ENCODE measurements around the gene TEX261. TPM values are rescaled to one million over a fixed set of nuclear protein-coding genes. Genes with fewer than 3 reads are reported as not detected.
"Not testable (repeated sequence)": the region's sequence is repeated elsewhere in the genome, so short reads cannot be mapped to it uniquely, and the experiment has no call there.

TEX261 gene
- 10 to 100 TPM; 20.0 to 96.6 (median 58.6) TPM for total RNA-seq
- 10 to 100 TPM; 17.9 to 95.2 (median 23.3) TPM for polyA plus RNA-seq
- long read RNA-seq, donor 1, transcript TEX261-201 (6 exons, 3,441 nt), result major isoform, 11 of 20 reads
- long read RNA-seq, donor 1, transcript TEX261-206 (4 exons, 590 nt), result minor isoform, 9 of 20 reads
- long read RNA-seq, donor 1, partial matches to known transcripts, result 0 of 20 reads
- long read RNA-seq, donor 1, other reads (novel, unspliced or antisense), result 0 of 20 reads
- long read RNA-seq, donor 2, transcript TEX261-201 (6 exons, 3,441 nt), result minor isoform, 5 of 15 reads
- long read RNA-seq, donor 2, transcript TEX261-206 (4 exons, 590 nt), result major isoform, 6 of 15 reads
- long read RNA-seq, donor 2, partial matches to known transcripts, result 0 of 15 reads
- long read RNA-seq, donor 2, other reads (novel, unspliced or antisense), result 0 of 15 reads
- long read RNA-seq, donor 3, transcript TEX261-201 (6 exons, 3,441 nt), result major isoform, 9 of 14 reads
- long read RNA-seq, donor 3, partial matches to known transcripts, result 0 of 14 reads
- long read RNA-seq, donor 3, other reads (novel, unspliced or antisense), result 0 of 14 reads
- long read RNA-seq, donor 4, partial matches to known transcripts, result 0 of 11 reads
- long read RNA-seq, donor 4, other reads (novel, unspliced or antisense), result 9 of 11 reads
- long read RNA-seq, donor 5, transcript TEX261-201 (6 exons, 3,441 nt), result major isoform, 170 of 194 reads
- long read RNA-seq, donor 5, partial matches to known transcripts, result 0 of 194 reads
- long read RNA-seq, donor 5, other reads (novel, unspliced or antisense), result 20 of 194 reads
- long read RNA-seq, donor 6, partial matches to known transcripts, result 0 of 7 reads
- long read RNA-seq, donor 6, other reads (novel, unspliced or antisense), result 4 of 7 reads
- long read RNA-seq, donor 7, transcript TEX261-206 (4 exons, 590 nt), result major isoform, 5 of 10 reads
- long read RNA-seq, donor 7, partial matches to known transcripts, result 0 of 10 reads
- long read RNA-seq, donor 7, other reads (novel, unspliced or antisense), result 0 of 10 reads
- long read RNA-seq, donor 8, transcript TEX261-206 (4 exons, 590 nt), result minor isoform, 6 of 13 reads
- long read RNA-seq, donor 8, transcript TEX261-201 (6 exons, 3,441 nt), result major isoform, 7 of 13 reads
- long read RNA-seq, donor 8, partial matches to known transcripts, result 0 of 13 reads
- long read RNA-seq, donor 8, other reads (novel, unspliced or antisense), result 0 of 13 reads
- long read RNA-seq, donor 9, transcript TEX261-201 (6 exons, 3,441 nt), result major isoform, 8 of 11 reads
- long read RNA-seq, donor 9, partial matches to known transcripts, result 0 of 11 reads
- long read RNA-seq, donor 9, other reads (novel, unspliced or antisense), result 0 of 11 reads
- long read RNA-seq, donor 10, transcript TEX261-201 (6 exons, 3,441 nt), result major isoform, 8 of 11 reads
- long read RNA-seq, donor 10, partial matches to known transcripts, result 0 of 11 reads
- long read RNA-seq, donor 10, other reads (novel, unspliced or antisense), result 0 of 11 reads

GRCh38 chr2:70994699-70995425, at the start of gene TEX261:
Gene TEX261, minus strand, starts transcription at chr2:70994873. Its CDS starts 116 bp downstream, at chr2:70994757.
- TF ChIP-seq CTCF (IDR thresholded peaks at IDR 0.05), result peak in 5 of 6 experiments; percentile 20 to 75 (median 59)
- peak; percentile 15 to 67 for TF ChIP-seq POLR2A (IDR thresholded peaks at IDR 0.05)
- peaks cover 0 to 20% of the 10 kb centered on the region in 2 donors for H3K36me3 ChIP-seq (replicated peaks in 1 of 2)
- 0 to 1% (median 0%) methylated on average over 12 to 65 of the region's 65 CpGs for WGBS, 4 donors
- intact Hi-C loops (cut with DNase I), result no loop called here
- peak within 1 kb of the TSS; percentile 23 to 97 (median 89) for H3K4me3 ChIP-seq
- peak within 1 kb of the TSS in 4 of 5 donors; percentile 64 to 87 (median 71) for H3K27ac ChIP-seq
- no peaks in the 10 kb centered on the region for H3K9me3 ChIP-seq (replicated peaks in 1 of 3)
- DNase-seq, result peak; percentile 87 to 92 (median 89)
- no peaks in the 10 kb centered on the region for H3K27me3 ChIP-seq
- H3K4me1 ChIP-seq (replicated peaks in 1 of 2), result peaks cover 8 to 13% of the 10 kb centered on the region in 2 donors

DNA sequence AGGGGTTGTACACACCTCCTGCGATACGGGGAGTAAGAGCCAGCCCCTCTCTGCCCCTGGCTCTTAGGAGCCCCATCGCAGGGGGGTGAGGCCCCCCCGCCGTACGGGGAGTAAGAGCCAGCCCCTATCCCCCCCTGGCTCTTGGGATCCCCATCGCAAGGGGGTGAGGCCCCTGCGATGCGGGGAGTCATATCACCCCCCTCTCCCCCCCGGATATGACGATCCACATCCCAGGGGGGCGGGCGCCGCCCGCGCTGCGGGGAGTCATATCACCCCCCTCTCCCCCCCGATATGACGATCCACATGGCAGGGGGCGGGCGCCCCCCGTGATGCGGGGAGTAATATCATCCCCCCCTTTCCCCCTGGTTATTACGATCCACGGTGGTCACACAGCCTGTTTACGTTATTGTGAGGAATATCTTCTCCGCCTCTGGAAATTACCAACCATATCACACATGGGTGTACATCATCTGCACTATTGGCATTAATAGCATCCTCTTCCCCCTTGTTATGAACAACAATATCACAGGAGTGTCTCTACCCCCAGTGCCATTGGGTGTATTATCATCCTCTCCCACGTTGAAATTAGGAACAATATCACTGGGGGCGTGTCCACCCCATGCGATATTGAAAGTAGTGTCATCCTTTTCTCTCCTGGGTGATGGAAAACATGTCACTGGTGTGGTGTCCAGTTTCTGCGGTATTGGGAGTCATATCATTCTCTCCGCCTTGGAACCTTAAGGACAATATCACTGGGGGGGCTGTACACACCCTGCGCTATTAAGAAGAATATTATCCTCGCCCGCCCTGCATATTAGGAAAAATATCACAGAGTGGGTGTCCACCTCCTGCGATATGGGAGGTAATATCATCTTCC, 49.1 kb upstream of the TEX261 start:
- no peak overlapping the region for H3K4me3 ChIP-seq
- TF ChIP-seq POLR2A (IDR thresholded peaks at IDR 0.05) (no peak), CTCF (IDR thresholded peaks at IDR 0.05) (no peak)
- no peaks in the 10 kb centered on the region for H3K4me1 ChIP-seq (replicated peaks in 1 of 2)
- no peaks in the 10 kb centered on the region for H3K27me3 ChIP-seq
- H3K9me3 ChIP-seq (replicated peaks in 1 of 3), result no peaks in the 10 kb centered on the region
- intact Hi-C loops (cut with DNase I), result no loop called here
- no peaks in the 10 kb centered on the region for H3K36me3 ChIP-seq (replicated peaks in 1 of 2)
- 76 to 82% (median 78%) methylated on average over 18 to 36 of the region's 36 CpGs for WGBS, 4 donors
- no peak overlapping the region for H3K27ac ChIP-seq
- no peak for DNase-seq

GRCh38 chr2:71042287-71042686, 47.6 kb upstream of the TEX261 start:
- no peak overlapping the region for H3K27ac ChIP-seq
- no peak for TF ChIP-seq CTCF (IDR thresholded peaks at IDR 0.05)
- no peak for TF ChIP-seq POLR2A (IDR thresholded peaks at IDR 0.05)
- H3K27me3 ChIP-seq, result no peaks in the 10 kb centered on the region
- H3K4me1 ChIP-seq (replicated peaks in 1 of 2), result no peaks in the 10 kb centered on the region
- H3K4me3 ChIP-seq, result no peak overlapping the region
- H3K9me3 ChIP-seq (replicated peaks in 1 of 3), result no peaks in the 10 kb centered on the region
- no peak for DNase-seq
- 63 to 74% (median 68%) methylated on average over 4 of the region's 4 CpGs for WGBS, 4 donors
- H3K36me3 ChIP-seq (replicated peaks in 1 of 2), result no peaks in the 10 kb centered on the region
- intact Hi-C loops (cut with DNase I), result no loop called here

DNA sequence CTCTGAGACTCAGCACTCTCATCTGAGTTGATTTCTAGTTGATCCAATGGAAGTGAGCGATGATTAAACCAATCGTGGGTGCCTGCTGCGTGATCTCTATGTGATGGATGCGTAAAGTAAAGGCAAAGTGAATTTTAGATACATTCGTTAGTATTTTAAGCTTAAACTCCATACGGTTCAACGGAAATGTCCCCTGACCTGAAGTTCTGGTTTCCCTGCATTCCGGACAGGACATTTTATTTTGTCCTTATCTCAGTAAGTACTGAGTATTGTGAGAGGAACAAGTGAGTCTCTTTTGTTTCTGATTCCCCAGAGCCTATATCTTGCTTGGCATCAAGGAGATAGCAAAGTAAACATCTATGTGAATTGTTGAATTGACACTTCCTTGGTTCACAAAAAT, 41.6 kb upstream of the TEX261 start:
- H3K27ac ChIP-seq; H3K36me3 ChIP-seq (replicated peaks in 1 of 2); H3K4me1 ChIP-seq (replicated peaks in 1 of 2); H3K9me3 ChIP-seq (replicated peaks in 1 of 3); H3K4me3 ChIP-seq; H3K27me3 ChIP-seq; DNase-seq; intact Hi-C loops (cut with DNase I): not testable (repeated sequence)
- 84 to 90% (median 87%) methylated on average over 5 to 8 of the region's 8 CpGs for WGBS, 4 donors

Measured in adrenal gland (tissue), 19 donors.